ENCODE measurements around the gene CCDC91. TPM values are rescaled to one million over a fixed set of nuclear protein-coding genes. Genes with fewer than 3 reads are reported as not detected.
"Not testable (repeated sequence)": the region's sequence is repeated elsewhere in the genome, so short reads cannot be mapped to it uniquely, and the experiment has no call there.

CCDC91 gene
- total RNA-seq, 2 donors from 2014 or later, result 21.4 to 27.4 TPM

DNA sequence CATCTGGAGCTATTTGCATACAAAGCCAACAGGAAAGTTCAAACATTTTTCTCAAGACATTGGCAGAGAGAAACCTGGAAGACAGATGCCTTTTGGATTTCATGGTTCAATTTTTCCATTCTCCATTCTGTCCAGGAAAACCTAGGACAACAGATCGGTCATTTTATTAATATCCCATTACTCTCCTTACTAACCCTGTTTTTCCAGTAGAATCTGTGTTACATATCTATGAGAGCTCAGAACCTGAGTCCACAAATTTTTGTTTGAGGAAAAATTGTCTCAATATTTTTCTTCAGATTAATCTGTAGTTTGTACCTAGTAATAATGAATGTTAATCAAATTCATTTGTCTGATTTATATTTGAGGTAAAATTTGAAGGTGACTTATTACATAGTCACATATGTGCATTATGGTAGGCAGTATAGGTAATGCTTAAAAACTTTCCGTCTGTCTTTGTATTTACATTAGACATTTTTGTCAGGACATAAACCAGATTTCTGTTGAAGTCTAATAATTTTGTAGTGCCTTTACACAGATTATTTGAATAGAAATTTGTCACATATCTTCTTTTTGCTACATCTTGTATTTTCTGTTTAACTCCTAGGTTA lies 75.3 kb downstream of the CCDC91 start:
- no peak for ATAC-seq (replicated peaks)
- H3K27ac Mint-ChIP-seq, result no peak overlapping the region
- H3K27me3 Mint-ChIP-seq, result no peaks in the 10 kb centered on the region
- H3K9me3 Mint-ChIP-seq, result peaks cover 5% of the 10 kb centered on the region
- no peaks in the 10 kb centered on the region for H3K4me1 Mint-ChIP-seq
- H3K36me3 Mint-ChIP-seq (ENCODE audit: low read depth), result peaks cover 34% of the 10 kb centered on the region
- H3K4me3 Mint-ChIP-seq, result no peak overlapping the region

DNA sequence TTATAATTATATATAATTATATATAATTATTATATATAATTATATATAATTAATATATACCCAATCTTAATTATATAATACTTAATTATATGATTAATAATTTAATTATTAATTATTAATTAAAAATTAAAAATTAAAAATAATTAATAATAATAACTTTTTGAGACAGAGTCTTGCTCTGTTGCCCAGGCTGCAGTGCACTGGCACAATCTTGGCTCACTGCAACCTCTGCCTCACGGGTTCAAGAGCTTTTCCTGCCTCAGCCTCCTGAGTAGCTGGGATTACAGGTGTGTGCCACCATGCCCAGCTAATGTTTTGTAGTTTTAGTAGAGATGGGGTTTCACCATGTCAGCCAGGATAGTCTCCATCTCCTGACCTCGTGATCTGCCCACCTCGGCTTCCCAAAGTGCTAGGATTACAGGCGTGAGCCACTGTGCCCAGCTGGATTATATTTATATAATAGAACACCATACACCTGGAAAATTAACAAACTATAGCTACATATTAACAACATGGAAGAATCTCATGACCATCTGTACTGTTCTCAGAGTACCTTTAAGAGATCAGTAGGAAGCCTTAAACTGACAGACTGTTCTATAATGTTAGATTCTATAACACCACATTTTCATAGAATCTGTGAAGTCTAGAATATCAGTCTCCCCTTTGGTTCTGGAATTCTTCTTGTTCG lies 77.8 kb downstream of the CCDC91 start:
- H3K36me3 Mint-ChIP-seq (ENCODE audit: low read depth), result peaks cover 33% of the 10 kb centered on the region
- peaks cover 18% of the 10 kb centered on the region for H3K9me3 Mint-ChIP-seq
- H3K27me3 Mint-ChIP-seq, H3K4me3 Mint-ChIP-seq, H3K27ac Mint-ChIP-seq, H3K4me1 Mint-ChIP-seq: not testable (repeated sequence)
- ATAC-seq (replicated peaks), result peak; percentile 7

DNA sequence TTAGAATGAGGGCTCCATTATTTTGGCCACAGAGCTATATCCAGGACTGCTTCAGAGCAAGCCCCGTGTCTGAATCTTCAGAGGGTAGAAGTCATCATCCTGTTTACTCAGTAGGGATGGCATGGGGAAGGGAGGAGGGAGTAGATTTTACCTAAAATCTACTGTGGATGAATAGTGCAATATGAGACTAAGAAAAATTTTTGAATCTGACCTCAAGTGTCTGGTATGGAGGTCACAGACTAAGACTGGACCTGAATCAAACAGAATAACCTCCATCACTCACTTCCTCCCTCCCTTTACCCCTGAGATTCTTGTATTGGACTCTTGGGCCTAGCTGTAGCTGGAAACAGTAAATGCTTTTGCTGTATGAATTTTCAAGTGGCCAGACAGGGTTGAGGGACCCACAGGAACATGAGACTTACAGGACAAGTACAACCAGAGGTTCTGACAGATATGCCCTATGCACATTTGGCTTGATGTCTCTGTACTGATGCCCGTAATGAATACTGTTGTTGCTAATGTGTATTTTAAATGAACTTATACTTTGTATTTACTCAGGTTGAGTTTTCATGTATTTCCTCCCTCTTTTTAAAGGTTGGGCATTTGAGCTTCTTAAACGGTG lies 78.5 kb downstream of the CCDC91 start:
- Mint-ChIP-seq H3K27me3 (no peaks in the 10 kb centered on the region), H3K36me3 (ENCODE audit: low read depth) (peaks cover 33% of the 10 kb centered on the region), H3K4me3 (no peak overlapping the region), H3K4me1 (no peaks in the 10 kb centered on the region), H3K27ac (no peak overlapping the region), H3K9me3 (peaks cover 18% of the 10 kb centered on the region)
- peak; percentile 12 for ATAC-seq (replicated peaks)

DNA sequence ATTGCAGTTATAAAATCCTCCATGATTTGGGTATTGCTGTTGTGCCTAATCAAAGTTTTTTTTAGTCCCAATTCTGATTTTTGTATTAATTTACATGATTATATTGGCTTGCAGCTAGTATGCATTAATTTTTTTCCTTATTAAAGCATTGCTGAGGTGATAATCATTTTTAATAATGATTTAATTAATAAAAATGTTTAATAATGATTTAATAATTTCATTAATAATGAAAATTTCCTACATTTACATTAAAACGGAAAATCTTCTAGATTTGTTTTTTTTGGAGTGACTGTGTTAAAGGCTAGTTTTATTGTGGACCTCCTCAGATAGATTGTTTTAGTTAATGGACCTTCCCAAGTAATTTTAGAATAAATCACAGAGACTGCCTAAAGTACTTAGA lies 79.6 kb downstream of the CCDC91 start:
- Mint-ChIP-seq H3K4me1 (no peaks in the 10 kb centered on the region), H3K4me3 (no peak overlapping the region), H3K27me3 (no peaks in the 10 kb centered on the region), H3K36me3 (ENCODE audit: low read depth) (peaks cover 43% of the 10 kb centered on the region), H3K9me3 (peaks cover 18% of the 10 kb centered on the region), H3K27ac (no peak overlapping the region)
- no peak for ATAC-seq (replicated peaks)

DNA sequence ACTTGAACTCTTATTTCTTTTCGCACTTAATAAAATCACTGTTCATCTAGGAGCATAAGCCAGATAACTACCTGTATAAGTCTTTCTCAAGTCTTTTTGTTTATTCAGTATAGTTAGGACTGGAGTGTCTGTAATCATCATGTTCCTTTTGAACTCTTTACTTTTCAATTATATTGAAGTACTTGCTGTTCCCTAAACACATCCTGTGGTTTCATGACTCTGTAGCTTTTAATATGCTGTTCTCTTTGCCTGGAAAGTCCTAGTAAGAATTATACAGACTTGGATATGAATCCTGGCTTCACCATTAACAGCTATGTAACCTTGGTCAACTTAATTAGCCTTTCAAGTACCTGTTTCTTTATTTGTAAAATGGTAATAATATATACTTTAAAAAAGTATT lies 88.2 kb downstream of the CCDC91 start:
- ATAC-seq (replicated peaks), result no peak
- Mint-ChIP-seq H3K36me3 (ENCODE audit: low read depth) (peaks cover 11% of the 10 kb centered on the region), H3K27ac (no peak overlapping the region), H3K27me3 (no peaks in the 10 kb centered on the region), H3K4me1 (peaks cover 7% of the 10 kb centered on the region), H3K9me3 (peaks cover 9% of the 10 kb centered on the region), H3K4me3 (no peak overlapping the region)

DNA sequence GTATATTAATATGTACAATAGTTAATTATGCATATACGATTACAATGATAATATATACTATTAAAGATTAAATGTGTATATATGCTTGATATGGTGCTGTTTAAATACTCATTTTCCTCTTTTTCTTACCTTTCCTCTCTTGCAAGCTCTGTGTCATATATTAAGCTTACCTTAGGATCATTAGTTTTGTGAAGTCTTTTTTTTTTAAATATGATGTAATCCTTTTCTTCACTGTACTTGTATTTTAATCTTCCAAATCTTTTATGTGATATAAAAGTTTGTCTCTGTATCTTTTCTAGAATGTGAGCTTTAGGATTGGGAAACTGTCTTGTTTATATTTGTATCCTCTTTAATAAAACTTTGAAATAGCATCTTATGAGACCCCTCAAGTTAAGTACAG lies 88.7 kb downstream of the CCDC91 start:
- no peak overlapping the region for H3K27ac Mint-ChIP-seq
- ATAC-seq (replicated peaks), result no peak
- H3K9me3 Mint-ChIP-seq, result peaks cover 9% of the 10 kb centered on the region
- peaks cover 7% of the 10 kb centered on the region for H3K4me1 Mint-ChIP-seq
- no peak overlapping the region for H3K4me3 Mint-ChIP-seq
- no peaks in the 10 kb centered on the region for H3K27me3 Mint-ChIP-seq
- peaks cover 10% of the 10 kb centered on the region for H3K36me3 Mint-ChIP-seq (ENCODE audit: low read depth)

DNA sequence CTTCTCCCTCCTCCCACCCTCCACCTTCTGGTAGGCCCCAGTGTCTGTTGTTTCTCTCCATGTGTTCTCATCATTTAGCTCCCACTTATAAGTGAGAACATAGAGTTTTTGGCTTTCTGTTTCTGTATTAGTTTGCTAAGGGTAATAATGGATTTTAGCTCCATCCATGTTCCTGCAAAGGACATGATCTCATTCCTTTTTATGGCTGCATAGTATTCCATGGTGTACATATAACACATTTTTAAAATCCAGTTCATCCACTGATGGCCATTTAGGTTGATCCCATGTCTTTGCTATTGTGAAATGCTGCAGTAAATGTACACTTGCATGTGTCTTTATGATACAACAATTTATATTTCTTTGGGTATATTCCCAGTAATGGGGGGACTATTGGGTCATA lies 96.1 kb downstream of the CCDC91 start:
- H3K4me1 Mint-ChIP-seq, result no peaks in the 10 kb centered on the region
- no peaks in the 10 kb centered on the region for H3K27me3 Mint-ChIP-seq
- no peak overlapping the region for H3K27ac Mint-ChIP-seq
- no peak overlapping the region for H3K4me3 Mint-ChIP-seq
- H3K9me3 Mint-ChIP-seq, result peaks cover 29% of the 10 kb centered on the region
- H3K36me3 Mint-ChIP-seq (ENCODE audit: low read depth), result peaks cover 34% of the 10 kb centered on the region
- ATAC-seq (replicated peaks), result no peak

DNA sequence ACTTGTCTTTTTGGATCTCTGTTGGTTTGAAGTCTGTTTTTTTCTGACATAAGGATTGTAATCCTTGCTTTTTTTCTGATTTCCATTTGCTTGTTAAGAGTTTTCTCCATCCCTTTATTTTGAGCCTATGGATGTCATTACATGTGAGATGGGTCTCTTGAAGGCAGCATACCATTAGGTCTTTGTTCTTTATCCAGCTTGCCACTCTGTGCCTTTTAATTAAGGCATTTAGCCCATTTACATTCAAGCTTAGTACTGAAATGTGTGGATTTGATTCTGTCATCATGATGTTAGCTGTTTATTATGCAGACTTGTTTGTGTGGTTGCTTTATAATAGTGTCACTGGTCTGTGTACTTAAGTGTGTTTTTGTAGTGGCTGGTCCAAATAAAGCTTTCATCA lies 100.0 kb downstream of the CCDC91 start:
- Mint-ChIP-seq H3K4me3 (no peak overlapping the region), H3K27me3 (no peaks in the 10 kb centered on the region), H3K36me3 (ENCODE audit: low read depth) (peaks cover 51% of the 10 kb centered on the region), H3K27ac (no peak overlapping the region), H3K9me3 (peaks cover 20% of the 10 kb centered on the region), H3K4me1 (no peaks in the 10 kb centered on the region)
- ATAC-seq (replicated peaks), result no peak

DNA sequence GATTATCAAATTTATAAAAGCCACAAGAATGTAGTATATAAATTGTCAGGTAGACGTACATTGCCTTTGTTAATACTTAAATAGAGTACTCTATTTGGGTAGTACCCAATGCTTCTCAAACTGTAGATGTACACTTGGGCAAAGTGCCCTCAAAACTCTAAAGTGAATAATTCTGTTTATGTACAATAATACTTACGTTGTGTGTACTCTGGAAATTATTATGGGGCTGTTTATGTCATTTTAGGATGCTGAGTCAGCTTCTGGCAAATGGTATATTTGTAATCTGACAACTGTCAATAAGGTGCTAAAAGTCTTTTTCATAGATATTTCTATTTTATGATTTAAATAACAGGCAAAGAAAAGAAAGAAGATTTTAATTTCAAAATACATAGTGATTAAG lies 102.4 kb downstream of the CCDC91 start:
- Mint-ChIP-seq H3K4me1 (no peaks in the 10 kb centered on the region), H3K4me3 (no peak overlapping the region), H3K27me3 (no peaks in the 10 kb centered on the region), H3K27ac (no peak overlapping the region), H3K36me3 (ENCODE audit: low read depth) (peaks cover 44% of the 10 kb centered on the region), H3K9me3 (peaks cover 20% of the 10 kb centered on the region)
- no peak for ATAC-seq (replicated peaks)

DNA sequence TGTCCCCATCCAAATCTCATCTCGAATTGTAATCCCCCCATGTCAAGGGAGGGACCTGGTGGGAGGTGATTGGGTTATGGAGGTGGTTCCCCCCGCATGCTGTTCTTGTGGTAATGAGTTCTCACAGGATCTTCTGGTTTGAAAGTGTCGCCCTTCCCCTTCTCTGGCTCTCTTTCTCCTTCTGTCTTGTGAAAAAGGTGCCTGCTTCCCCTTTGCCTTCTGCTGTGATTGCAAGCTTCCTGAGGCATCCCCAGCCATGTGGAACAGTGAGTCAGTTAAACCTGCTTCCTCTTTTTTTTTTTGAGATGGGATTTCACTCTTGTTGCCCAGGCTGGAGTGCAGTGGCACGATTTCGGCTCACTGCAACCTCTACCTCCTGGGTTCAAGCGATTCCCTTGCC lies 104.0 kb downstream of the CCDC91 start:
- Mint-ChIP-seq H3K27ac (no peak overlapping the region), H3K27me3 (no peaks in the 10 kb centered on the region)

DNA sequence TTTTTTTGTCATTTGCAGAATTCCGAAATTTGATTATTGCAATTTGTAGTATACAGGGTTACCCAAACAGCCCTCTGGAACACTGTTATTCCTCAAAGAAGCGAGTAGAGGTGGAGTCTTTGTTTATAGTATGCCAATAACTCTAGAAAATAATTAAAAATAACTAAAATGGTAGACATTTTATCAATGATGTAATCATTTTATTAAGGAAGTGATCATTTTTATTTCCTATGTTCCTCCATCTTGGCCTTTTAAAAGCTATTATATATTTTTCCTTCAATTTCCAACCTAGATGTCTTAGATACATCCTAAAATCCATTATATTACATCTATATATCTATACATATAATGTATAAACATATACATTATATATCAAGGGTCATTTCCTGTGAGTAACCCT lies 106.0 kb downstream of the CCDC91 start:
- H3K27me3 Mint-ChIP-seq, result no peaks in the 10 kb centered on the region
- no peak overlapping the region for H3K4me3 Mint-ChIP-seq
- H3K4me1 Mint-ChIP-seq, result peaks cover 5% of the 10 kb centered on the region
- no peak overlapping the region for H3K27ac Mint-ChIP-seq
- no peaks in the 10 kb centered on the region for H3K9me3 Mint-ChIP-seq
- H3K36me3 Mint-ChIP-seq (ENCODE audit: low read depth), result peaks cover 18% of the 10 kb centered on the region
- no peak for ATAC-seq (replicated peaks)

More for the DNA sequence above, 104.0 kb downstream of the CCDC91 start:
- Mint-ChIP-seq H3K36me3 (ENCODE audit: low read depth) (peaks cover 28% of the 10 kb centered on the region), H3K9me3 (peaks cover 8% of the 10 kb centered on the region), H3K4me1 (peaks cover 3% of the 10 kb centered on the region), H3K4me3 (no peak overlapping the region)
- no peak for ATAC-seq (replicated peaks)

DNA sequence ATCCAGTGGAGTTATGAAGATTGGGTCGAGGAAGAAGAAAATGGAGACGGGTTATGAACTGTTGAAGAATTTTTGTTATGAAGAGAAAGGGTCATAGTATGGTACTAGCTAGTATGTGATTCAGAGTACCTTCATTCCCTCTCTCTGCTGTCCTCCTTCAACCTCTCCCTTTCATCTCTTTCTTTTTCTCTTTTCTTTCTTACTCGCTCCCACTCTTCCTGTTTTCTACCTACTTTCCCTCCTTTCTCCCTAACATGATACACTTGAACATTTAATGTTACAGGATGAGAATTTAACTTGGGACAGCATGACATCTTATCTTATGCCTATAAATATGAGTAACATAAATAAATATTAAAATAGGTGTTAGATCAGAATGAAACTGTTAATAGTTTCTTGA lies 112.9 kb downstream of the CCDC91 start:
- Mint-ChIP-seq H3K4me3 (no peak overlapping the region), H3K4me1 (peaks cover 5% of the 10 kb centered on the region), H3K27me3 (no peaks in the 10 kb centered on the region), H3K36me3 (ENCODE audit: low read depth) (peaks cover 30% of the 10 kb centered on the region), H3K27ac (no peak overlapping the region), H3K9me3 (no peaks in the 10 kb centered on the region)
- ATAC-seq (replicated peaks), result no peak

DNA sequence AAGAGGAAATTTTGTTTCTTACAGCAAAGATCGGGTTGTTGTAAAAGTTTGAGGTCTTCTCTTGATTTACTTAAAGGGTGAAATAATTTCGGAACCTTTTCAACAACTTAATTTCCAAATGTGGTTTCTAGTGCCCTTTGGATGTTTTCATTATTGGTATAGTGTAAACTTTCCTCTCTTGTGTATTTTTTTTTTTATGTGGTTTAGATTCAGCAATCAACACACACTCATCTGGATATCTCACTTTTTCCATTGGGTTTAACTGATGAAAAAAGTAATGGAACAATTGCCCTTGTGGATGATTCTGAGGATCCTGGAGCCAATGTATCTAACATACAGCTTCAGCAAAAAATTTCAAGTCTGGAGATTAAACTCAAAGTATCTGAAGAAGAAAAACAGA lies 116.3 kb downstream of the CCDC91 start:
- H3K27ac Mint-ChIP-seq, result no peak overlapping the region
- no peak overlapping the region for H3K4me3 Mint-ChIP-seq
- H3K9me3 Mint-ChIP-seq, result no peaks in the 10 kb centered on the region
- H3K27me3 Mint-ChIP-seq, result no peaks in the 10 kb centered on the region
- no peak for ATAC-seq (replicated peaks)
- peaks cover 63% of the 10 kb centered on the region for H3K36me3 Mint-ChIP-seq (ENCODE audit: low read depth)
- H3K4me1 Mint-ChIP-seq, result no peaks in the 10 kb centered on the region

DNA sequence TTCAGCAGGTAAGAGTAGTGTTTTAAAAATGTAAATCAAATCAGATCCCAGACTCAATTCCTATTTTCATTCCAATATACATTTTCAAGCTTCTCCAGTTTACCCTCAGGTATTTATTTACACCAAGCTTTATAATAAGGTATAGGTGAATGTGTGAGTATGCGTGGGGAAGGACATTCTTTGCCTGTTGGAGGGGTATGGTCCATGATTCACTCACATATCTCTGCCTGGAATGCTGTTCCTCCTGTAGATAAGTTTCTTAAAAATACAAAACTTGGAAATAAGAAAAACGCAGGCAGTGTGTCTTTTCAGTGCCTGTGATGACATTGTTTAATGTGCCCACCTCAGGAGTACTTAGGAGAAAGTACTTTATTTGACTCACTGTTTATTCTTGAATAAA lies 118.6 kb downstream of the CCDC91 start:
- Mint-ChIP-seq H3K9me3 (no peaks in the 10 kb centered on the region), H3K4me1 (no peaks in the 10 kb centered on the region), H3K4me3 (no peak overlapping the region), H3K27me3 (no peaks in the 10 kb centered on the region), H3K36me3 (ENCODE audit: low read depth) (peaks cover 83% of the 10 kb centered on the region), H3K27ac (no peak overlapping the region)
- ATAC-seq (replicated peaks), result no peak

DNA sequence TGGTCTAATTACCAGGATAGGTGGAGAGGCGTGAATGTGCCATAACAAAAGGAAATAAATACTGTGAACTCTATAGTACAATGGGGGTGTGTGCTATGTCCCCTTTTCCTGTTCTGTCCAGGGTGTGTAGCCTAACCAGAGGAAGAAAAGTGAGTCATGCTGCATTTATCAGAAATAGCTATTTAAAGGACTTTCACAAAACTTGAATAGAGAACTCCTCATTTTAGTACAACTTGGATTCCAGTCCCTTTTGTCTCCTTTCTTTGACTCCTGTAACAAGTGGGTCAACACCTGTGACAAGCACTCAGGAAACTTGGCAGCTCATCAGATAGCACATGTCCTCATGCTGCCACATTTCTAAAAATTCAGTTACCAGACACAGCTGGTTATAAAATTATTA lies 123.4 kb downstream of the CCDC91 start:
- Mint-ChIP-seq H3K27me3 (no peaks in the 10 kb centered on the region), H3K4me1 (no peaks in the 10 kb centered on the region), H3K4me3 (no peak overlapping the region), H3K9me3 (peaks cover 4% of the 10 kb centered on the region), H3K36me3 (ENCODE audit: low read depth) (peaks cover 81% of the 10 kb centered on the region), H3K27ac (no peak overlapping the region)
- no peak for ATAC-seq (replicated peaks)
